Cardiac septum (tissue), 1 donor: Measurements from ENCODE around the gene C13orf46. TPM values are rescaled to one million over a fixed set of nuclear protein-coding genes. Genes with fewer than 3 reads are reported as not detected.

ENCODE experiments used
- DNase-seq: peaks from one replicate; pipeline ENCODE4 v3.0.0-alpha.2; 2020; ENCODE audit warnings: low spot score
- intact Hi-C: fragments of 100-400 bp; cut with DNase I; formaldehyde crosslinking; loops from one replicate; pipeline ENCODE4 v1.14.0; 2022
- total RNA-seq: library from RNA; stranded (reverse); fragmentation: NEBNext Ultra II Directional; extraction: Animal tissue kit (Norgen Biotek cat#: 25700); gene quantifications from one replicate; pipeline ENCODE4 v1.2.1, GENCODE V29; 2021
- donor health status: DM: no; HTN: no; CAD: no.

The C13orf46 gene
- total RNA-seq, 1 donor from 2014 or later: 0.40 TPM

DNA sequence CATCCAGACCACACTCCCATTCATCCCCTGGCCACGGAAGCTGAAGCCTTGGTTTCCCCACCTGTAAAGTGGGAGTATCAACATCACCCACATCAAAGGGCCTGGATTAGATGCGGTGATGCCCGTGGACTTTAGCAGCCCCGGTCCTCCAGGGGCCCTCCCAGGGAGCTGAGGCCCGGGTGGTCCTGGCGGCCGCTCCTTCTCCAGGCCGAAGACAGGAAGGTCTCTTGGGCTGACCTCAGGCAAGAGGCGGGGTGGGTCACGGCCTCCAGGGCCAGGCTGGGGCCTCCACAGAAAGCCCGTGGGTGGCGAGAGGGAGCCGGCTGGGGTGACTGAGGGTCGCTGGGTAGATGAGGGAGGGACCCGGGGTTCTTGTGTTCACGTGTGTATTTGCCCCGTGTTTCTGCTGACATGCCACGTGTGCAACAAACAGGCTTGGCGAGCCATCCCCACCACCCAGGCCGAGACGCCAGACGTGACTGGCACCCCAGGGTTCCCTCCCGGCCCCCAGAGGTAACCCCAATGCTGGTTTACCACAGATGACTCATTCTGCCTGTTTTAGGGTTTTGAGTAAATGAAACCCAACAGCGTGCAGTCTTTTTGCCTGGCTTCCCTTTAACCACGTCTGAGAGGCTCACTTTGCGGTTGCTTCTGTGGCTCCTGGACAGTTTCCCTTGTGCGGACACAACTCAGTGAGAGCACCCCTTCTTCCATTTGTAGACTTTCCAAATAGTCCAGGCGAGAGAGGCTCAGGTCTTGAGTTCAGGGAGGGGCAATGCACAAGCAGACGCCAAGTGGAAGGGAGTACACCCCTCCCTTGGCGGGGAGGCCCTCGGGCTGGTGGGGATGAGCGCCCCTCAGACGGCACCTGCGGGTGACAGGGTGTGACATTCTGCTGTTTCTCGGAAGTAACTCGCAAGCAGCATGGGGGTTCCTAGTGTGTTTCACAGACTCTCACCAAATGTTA lies 42.9 kb downstream of the C13orf46 start:
- DNase-seq: peak; percentile 68
- intact Hi-C loops: no loop called here

DNA sequence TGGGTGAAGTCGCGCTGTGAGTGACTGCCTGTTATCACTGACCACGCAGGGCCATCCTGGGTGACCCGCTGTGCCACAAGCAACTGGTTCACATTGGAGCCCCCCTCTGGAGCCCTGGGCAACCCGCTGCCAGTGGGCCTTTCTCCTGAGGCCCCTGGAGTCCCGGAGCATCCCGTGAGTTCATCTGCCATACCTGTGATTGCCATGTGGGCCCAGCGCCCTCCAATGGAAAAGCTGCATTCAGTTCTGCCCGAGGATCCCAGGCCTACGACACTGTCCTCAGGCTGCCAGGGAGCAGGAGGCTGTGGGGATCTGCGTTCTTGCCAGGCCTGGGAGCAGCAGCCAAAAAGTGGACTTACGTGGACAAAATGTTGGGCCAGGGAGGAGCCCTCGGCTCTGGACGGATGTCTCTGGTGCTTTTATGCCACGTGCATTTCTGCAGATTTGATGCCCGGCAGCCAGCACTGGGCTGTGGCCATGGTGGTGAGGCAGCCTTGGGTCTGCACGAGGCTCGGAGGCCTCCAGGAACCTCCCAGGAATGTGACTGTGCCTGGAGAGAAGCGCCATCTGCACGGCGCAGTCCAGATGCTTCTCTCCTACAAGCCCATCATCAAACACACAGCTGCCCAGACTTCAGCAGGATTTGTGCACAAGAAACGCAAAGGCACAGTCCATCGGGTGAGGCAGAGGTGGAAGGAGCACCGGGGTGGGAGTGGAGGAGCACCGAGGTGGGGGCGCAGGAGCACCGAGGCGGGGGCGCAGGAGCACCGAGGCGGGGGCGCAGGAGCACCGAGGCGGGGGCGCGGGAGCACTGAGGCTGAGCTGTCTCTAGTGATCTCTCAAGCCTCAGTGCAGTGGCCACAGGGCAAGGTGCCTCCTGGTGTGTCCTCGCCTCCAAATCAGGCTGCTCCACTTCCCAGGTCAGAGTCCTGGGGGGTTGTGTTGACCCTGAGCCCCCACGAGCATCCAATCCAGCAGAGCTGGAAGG lies 44.0 kb downstream of the C13orf46 start:
- intact Hi-C loops: no loop called here
- peak; percentile 62 for DNase-seq

DNA sequence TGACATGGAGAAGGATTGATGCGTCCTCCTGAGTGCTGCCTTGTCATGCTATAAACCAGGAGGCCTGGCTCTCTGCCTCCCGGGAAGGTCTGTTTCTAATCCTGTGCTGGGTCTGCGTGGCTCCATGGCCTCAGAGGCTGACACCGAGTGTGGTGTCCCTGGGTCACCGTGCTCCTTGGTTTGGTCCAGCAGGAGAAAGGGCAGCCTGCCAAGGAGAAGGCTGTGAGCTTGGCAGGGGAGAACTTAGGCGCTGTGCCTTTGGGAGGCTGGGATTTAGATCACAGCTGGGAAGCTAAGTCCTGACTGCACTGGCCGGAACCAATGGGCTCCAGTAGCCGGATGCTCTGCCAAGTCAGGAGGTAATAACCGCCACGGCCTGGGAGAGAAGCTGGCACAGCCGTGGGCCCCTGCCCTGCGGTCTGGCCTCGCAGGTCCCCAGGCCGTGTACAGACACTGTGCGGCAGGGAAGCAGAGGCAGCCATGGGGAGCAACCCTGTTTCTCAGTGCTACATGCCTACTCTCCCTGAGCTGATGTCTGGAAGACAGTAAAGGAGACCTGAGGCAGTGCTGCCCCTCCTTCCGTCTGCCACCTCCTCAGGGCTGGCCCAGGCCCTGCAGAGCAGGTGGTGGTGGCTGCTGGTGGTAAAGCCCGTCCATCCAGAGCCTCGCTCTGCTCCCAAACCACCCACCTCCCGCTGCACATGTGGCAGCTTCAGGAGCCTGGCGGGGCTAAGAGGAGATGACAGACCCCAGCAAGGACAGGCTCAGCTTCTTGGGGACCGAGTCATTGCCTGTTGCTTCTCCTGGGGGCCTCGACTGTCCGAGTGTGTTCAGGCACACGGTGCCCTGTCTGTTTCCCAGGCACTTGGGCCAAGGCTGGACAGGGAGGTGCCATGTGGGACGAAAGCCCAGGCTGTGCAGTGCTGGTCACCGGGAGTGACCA lies 44.9 kb downstream of the C13orf46 start:
- peak; percentile 86 for DNase-seq
- intact Hi-C loops: no loop called here

DNA sequence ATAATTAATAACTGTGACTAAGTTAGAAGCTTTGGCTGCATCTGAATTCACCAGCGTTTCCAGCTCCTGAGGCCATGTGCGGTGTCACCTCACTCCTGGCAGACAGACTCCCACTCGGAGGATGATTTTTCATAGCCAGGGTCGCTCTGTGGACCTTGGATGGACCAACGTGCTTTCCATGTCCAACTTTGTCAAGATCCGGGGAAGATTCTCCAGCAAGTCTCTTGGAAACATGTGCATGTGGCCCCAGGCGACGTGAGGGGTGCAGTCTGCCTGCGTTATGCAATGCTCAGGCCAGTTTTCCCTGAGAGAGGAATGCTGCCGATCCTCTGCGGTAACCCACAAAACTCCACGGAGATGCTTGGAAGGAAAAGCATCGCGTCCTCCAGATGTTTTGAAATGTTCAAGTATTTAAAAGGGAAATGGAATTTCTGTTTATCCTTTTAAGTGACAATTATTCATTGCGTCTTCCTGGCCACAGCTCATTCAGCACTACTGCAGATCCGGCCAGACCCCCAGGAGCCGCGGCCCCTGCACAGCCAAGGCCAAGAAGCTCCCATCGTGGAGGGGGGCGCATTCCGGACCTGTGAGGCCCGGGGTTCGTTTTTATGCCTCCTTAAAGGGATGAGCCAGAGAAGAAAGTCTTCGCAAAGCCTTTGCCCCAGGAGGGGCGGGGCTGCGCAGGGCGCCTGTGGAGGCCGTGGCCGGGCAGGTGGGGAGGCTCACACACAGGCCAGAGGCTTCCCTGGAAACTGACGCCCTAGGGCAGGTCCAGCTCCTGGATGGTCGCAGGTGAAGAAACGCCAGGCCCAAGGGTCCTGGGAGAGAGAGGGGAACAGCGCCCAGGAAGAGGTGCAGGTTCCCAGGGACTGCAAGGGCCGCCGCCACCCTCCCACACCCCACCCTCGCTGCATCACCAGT lies 46.0 kb downstream of the C13orf46 start:
- DNase-seq: peak; percentile 79
- intact Hi-C loops: no loop called here

DNA sequence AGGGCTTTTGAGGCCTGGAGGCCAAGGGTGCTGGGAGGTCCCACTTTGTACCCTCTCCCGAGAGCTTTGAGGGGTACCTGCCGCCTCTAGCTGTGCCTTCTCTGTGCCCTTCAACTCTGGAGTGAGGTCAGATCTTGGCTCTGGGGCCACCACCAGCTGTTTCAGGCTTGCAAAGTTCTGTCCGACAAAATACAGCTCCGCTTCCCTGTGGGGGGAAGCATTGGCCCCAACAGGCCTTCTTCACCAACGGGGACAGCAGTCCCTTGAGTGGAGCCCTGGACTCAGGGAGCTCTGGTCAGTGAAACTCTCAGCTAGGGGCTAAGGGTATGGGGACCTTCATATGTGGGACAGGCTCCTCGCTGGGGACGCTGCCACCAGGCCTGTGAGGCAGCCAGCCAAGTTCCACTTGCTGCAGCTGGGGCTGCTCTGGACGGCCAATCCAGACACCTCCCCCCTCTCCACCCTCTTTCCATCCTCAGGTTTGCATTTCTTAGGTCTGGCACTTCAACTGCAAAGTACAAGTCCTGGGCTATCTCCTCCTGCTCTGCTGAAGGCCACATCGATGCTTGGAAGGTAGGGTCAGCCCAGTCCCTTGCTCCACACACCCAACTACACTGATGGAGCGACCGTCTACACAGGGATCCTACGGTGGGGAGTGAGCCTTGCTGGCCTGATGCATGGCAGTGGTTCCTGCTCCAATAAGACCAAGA lies 46.8 kb downstream of the C13orf46 start:
- intact Hi-C loops: no loop called here
- DNase-seq: peak; percentile 73

DNA sequence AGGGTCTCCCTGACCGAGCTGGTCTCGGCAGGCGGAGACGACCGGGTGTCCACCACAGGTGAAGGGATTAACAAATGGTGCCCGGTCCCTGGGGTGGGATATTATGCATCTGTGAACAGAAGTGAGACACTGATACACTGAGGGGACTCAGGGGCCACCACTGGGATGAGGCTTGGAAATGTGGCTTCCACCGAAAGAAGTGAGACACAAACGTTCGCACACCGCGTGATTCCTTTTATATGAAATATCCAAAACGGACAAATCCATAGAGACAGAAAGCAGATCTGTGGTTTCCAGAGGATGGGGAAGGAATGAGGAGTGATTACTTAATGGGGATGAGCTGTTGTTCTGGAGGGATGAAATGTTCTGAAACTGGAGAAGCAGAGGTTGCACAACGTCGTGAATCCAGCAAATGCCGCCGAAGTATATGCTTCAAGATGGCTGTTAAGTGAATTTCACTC lies 47.5 kb downstream of the C13orf46 start:
- peak; percentile 49 for DNase-seq
- intact Hi-C loops: no loop called here

DNA sequence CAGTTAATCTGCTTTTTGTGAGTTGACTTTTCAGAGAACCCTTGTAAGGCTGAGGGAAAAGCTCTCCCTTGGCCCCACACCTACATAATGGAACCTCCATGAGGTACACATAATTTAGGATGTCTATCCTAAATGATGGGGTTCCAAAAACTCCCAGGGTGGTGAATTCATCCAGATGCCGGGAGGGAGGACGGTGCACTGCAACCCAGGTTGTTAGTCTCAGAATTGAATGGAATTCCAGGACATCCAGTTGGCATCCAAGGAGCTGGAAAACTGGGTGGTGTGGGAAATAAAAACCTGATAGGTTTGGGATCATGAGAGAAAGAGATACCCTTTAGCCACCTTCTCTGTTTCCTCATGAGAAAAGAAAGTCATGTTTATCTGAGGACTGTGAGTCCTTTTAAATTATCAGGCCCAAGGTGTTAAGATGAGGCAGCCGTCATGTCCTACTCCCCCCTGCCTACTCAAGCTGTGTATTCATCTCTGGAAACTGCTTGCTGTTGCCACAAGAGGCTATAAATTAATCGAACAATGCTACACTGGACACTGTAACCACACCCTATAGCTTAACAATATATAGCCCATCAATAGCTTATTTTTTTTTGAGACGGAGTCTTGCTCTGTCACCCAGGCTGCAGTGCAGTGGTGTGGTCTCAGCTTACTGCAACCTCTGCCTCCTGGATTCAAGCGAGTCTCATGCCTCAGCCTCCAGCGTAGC lies 49.5 kb downstream of the C13orf46 start:
- intact Hi-C loops: no loop called here

DNA sequence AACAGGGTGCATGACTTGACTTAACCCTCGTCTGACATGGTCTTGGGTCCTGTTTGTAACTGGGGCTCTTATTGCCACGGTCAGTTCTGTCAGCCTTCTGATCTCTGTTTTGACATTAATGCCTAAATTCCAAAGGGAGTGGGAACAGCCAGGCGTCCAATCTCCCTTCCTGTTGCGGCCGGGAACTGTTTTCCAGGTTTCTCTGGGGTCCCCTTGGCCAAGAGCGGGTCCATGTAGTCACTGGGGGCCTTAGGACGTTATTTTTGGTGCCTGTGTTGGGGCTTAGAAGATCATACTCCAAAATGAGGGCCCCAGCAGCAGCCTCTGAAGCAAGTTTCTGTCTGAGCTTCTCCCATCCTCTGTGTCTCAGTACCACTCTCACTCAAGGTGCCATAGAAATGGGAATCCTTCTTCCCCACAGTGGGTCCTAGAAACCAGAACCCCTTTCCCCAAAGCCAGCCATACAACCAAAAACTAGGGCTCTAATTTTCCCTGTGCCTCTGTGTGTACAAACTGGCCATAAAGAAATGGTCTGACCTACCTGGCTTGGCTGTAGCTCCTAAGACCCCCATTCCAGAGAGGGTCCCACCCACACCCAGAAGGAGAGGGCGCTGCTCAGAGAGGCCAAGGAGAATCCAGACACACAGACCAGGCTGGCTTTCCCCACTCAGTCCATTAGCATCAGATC lies 50.4 kb downstream of the C13orf46 start:
- DNase-seq: peak; percentile 54
- intact Hi-C loops: no loop called here

More for the DNA sequence above, 49.5 kb downstream of the C13orf46 start:
- peak; percentile 59 for DNase-seq

DNA sequence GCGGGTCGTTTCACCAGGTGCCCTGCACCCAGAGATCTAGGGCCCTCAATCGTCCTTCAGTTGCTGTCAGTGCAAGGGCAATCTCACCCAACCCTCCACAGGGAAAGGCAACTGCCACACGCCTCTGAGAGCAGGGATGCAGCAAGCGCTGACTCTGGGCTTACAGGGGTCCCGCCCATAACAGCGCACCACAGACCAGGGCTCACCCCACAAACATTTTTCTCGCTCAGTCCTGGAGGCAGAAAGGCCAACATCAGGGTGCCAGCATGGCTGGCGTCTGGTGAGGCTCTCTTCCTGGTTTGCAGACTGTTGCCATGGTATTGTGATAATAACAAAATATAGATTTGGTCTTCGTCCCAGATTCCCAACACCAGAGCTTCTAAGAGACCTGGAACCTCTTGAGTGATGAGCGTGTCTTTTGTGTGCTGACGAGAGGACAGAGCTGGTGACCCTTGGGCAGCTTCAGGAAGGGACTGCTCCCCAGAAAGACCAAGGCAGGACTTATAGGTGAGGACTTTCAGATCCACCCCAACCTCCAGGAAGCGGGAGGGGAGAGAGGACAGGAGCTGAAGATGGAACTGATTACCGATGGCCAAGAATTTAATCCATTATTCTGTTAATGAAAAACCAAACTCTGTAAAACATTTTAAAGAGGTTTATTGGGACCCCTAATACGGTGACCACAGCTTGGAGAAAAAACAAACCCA lies 51.3 kb downstream of the C13orf46 start:
- intact Hi-C loops: no loop called here
- peak; percentile 41 for DNase-seq

DNA sequence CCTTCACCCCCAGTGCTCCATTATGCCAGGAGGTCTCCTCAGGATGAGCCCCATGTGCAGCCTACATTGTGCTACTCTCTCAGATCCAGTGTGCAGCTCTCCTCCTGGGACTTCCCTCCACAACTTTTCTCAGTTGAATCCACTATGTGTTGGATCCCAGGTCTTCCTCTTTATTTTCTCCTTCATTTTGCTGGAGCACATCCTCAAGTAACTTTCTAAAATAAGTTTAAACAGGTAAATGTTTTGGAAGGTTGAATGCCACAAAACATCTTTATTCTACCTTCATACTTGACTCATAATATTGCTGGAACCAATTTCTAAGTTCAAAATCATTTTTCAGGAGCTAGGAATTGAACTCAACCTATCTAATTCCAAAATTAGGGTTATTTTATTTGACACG lies 52.1 kb downstream of the C13orf46 start:
- DNase-seq: no peak
- intact Hi-C loops: no loop called here

DNA sequence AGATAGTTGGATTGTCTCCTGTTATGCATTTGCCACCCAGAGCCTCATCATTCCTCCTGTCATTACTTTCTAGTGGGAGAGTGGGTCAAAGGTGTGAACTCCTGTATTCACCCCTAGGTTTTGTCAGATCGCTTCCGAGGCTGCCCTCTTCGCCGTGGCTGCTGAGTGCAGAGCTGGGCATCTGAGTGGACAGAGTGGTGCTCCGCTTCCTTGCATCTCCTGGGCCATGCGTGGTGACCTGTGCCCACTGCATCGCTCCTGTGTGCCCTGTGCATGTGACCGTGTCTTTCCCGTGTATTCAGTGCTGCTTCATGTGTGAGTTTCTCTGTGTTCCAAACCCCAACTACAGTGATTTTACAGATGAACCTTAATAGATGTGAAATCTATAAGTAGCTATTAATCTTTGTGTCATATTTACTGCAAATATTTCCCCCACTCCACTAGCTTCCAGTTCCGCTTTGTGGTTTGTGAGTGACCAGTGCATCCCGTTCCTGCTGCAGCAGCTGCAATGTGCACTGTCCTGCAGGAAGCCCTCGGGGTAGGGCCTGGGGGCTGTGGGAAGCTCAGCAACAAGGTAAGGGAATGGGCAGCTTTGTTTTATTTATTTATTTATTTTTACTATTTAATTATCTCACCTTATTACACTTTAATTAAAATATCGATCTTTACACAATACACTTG lies 53.1 kb downstream of the C13orf46 start:
- intact Hi-C loops: no loop called here
- peak; percentile 63 for DNase-seq

DNA sequence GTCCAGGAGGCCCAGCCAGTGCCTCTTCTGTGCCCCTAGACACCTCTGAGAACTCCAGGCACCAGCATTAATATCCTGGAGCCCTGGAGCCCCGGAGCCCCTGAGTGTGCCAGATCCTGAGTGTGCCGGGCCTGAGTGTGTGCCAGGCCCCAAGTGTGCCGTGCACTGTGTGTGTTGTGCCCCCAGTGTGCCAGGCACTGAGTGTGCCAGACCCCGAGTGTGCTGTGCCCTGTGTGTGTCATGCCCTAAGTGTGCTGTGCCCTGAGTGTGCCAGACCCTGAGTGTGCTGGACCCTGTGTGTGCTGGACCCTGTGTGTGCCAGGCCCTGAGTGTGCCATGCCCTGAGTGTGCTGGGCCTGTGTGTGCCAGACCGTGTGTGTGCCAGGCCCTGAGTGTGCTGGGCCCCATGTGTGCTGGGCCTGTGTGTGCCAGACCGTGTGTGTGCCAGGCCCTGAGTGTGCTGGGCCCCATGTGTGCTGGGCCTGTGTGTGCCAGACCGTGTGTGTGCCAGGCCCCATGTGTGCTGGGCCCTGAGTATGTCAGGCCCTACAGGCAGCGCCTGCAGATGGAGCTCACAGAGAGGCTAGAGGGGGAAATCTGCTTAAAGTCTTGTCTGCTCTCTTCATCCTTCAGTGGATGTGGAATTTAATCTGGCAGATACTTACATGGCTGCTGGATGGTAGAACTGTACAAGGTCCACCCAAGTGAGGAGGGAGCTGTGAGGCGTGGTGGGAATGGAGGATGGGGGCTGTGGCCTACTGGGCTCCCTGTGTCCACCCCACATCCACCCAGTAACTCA lies 53.9 kb downstream of the C13orf46 start:
- no peak for DNase-seq
- intact Hi-C loops: no loop called here

DNA sequence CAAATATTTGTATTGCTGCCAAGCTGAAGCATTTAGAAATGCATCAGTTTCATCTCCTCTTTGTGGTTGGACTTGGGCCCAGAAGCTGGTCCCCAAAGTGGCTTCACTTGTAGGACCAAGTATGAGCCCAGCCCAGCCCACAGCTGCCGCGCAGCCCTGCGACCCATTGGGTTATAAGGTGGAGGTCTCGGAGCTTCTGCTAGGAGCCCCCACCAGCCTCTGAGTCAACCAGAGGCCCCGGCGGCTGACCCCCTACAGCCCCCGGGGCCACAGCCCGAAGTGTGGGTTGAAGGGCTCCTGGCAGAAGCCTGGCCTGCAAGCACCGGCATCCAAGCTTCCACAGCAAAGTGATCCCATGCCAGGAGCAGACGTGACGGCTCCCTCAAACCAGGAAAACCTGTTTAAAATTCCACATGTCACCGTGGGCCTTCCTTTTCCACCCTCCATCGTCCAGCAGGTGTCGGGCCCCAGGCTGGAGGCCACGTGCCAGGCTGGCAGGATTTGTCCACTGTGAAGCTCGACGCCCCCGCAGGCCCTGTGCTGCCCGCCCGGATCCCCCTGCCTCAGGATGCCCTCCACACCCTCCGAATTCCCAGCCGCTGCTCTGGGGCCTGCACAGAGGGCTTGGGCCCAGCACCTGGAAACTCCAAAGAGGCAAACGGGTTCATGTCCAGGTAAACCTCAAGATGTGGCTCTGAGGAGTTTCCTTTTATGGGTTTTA lies 54.7 kb downstream of the C13orf46 start:
- intact Hi-C loops: no loop called here
- DNase-seq: peak; percentile 71

DNA sequence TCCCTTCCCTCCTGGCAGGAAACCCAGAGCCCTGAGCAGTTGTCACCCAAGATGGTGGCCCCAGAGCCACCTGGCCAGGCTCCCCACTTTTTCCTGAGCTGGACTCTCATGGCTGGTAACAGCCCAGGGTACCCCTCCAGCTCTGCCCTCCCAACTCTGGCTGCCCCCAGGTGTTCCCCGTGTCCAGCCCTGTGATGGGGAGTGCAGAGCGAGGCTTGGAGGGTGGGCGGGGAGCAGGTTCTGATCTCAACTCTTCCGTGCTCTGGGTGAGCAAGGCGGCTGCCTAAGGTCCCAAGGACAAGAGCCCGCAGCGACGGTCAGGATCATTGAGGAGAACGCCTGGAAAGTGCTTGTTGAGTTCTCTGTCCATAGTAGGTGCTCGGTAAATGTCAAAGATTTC lies 55.3 kb downstream of the C13orf46 start:
- DNase-seq: peak; percentile 54
- intact Hi-C loops: no loop called here
